ENCODE results near the gene MYOZ3. TPM values are rescaled to one million over a fixed set of nuclear protein-coding genes. Genes with fewer than 3 reads are reported as not detected.

MYOZ3 gene
- total RNA-seq, 1 experiment from 2014 or later, result not detected

DNA sequence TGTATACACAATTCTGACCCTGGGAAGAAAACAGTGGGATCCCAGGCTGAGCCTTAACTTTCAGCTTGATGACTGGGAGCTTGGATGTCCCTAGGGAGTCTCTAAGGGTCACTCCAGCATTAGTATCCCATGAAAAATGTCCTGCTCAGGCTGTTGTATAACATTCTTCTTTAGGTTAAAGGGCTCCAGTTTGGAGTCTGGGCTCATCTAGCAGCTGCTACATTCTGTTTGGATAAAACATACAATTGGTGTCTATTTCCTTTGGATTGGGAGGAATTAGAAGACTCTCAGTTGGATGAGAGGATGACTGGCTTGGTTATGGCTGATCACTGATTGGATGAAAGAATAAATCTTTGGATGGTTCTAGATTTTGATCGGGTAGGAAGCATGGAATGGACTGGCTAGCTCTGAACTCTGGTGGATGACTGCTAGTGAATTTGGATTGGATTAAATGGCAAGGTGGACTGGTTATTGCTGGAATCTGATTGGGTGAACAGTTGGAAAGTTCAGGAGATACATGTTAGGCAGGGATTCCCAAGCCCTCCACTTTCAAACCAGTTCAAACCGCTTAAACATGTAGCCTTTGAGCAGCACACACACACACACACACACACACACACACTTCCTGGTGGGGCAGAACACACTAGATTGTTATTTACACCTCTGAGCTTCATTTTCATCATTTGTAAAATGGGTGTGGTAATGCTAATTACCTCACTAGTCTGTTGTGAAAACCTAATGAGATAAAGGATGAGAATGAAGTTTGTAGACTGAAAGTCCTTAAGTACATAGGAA, 7.1 kb upstream of the MYOZ3 start:
- H3K9me3 ChIP-seq (ENCODE audit: low read length), result no peaks in the 10 kb centered on the region
- DNase-seq (no peak), ATAC-seq (no peak)
- TF ChIP-seq EZH2phosphoT487 (IDR thresholded peaks at IDR 0.05; ENCODE audit: borderline replicate concordance, low read length) (no peak), EZH2 (IDR thresholded peaks at IDR 0.05; ENCODE audit: low read length, unreplicated experiment) (no peak)
- TF ChIP-seq, protein P1, sequence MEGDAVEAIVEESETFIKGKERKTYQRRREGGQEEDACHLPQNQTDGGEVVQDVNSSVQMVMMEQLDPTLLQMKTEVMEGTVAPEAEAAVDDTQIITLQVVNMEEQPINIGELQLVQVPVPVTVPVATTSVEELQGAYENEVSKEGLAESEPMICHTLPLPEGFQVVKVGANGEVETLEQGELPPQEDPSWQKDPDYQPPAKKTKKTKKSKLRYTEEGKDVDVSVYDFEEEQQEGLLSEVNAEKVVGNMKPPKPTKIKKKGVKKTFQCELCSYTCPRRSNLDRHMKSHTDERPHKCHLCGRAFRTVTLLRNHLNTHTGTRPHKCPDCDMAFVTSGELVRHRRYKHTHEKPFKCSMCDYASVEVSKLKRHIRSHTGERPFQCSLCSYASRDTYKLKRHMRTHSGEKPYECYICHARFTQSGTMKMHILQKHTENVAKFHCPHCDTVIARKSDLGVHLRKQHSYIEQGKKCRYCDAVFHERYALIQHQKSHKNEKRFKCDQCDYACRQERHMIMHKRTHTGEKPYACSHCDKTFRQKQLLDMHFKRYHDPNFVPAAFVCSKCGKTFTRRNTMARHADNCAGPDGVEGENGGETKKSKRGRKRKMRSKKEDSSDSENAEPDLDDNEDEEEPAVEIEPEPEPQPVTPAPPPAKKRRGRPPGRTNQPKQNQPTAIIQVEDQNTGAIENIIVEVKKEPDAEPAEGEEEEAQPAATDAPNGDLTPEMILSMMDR (conservative IDR thresholded peaks at IDR 0.05; ENCODE audit: low read depth, low read length), result no peak
- POLR2A ChIA-PET (ENCODE audit: unreplicated experiment), result no interaction called here
- H4K20me1 ChIP-seq (ENCODE audit: low read length), result no peaks in the 10 kb centered on the region
- H3K9me2 ChIP-seq (replicated peaks; ENCODE audit: low read length), result no peaks in the 10 kb centered on the region
- H3K79me2 ChIP-seq (ENCODE audit: low read length), result no peaks in the 10 kb centered on the region
- H3F3A ChIP-seq (ENCODE audit: low read length, unreplicated experiment), result no peaks in the 10 kb centered on the region
- no peak overlapping the region for H3K27ac ChIP-seq (ENCODE audit: low read length)
- H3K4me3 ChIP-seq (ENCODE audit: low read length), result no peak overlapping the region
- no peaks in the 10 kb centered on the region for H3K27me3 ChIP-seq (ENCODE audit: low read length)
- CTCF ChIA-PET, result interaction anchor here (0.7 to 0.9 kb wide), 2 partner anchors 11 to 13 kb away, joined by 5 to 6 read pairs; partner anchors contain the start of gene SYNPO
- no peak overlapping the region for H2AFZ ChIP-seq (ENCODE audit: low read length)
- no peak overlapping the region for H3K4me2 ChIP-seq (ENCODE audit: low read length)
- peaks cover 6% of the 10 kb centered on the region; the same call in 1 of the 2 replicates for H3K4me1 ChIP-seq (ENCODE audit: insufficient read depth, low read length)
- no peak overlapping the region for H3K9ac ChIP-seq (ENCODE audit: low read length)
- intact Hi-C loops (cut with micrococcal nuclease), result loop anchor here (10.0 kb wide), 1 partner anchor 191 kb away; the partner anchor contains the start of gene IRGM
- BruUV-seq (replicated peaks), result no TSS peak
- 0 out of 2 replicates have a peak, but pooled peaks cover 3% of the 10 kb centered on the region for H3K36me3 ChIP-seq (ENCODE audit: low read depth, low read length)

DNA sequence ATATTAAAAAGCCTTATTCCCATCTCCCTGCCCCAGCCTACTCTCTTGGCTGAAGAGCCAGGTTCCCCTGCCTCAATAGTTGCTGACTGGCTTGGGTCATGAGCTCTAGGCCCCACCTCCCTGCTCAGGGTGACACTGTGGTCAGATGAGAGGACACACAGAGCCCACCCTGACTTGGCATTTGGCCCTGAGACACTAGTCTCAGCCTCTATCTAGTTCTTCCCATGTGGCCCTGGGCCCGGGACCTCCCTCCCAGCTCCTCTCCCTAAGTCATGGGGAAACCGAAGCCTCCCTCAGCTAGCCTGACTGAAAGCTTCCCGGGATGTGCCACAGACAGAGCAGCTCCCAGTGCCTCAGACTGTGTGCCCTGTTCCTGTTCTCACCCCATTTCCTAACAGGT, 5.8 kb upstream of the MYOZ3 start:
- ATAC-seq (no peak), DNase-seq (no peak)
- Histone ChIP-seq H3K27me3 (ENCODE audit: low read length) (no peaks in the 10 kb centered on the region), H3K4me2 (ENCODE audit: low read length) (no peak overlapping the region), H3K9me2 (replicated peaks; ENCODE audit: low read length) (no peaks in the 10 kb centered on the region), H3K36me3 (ENCODE audit: low read depth, low read length) (no peaks in the 10 kb centered on the region), H4K20me1 (ENCODE audit: low read length) (no peaks in the 10 kb centered on the region), H3K4me3 (ENCODE audit: low read length) (no peak overlapping the region), H3K9me3 (ENCODE audit: low read length) (no peaks in the 10 kb centered on the region), H3K9ac (ENCODE audit: low read length) (no peak overlapping the region), H3K79me2 (ENCODE audit: low read length) (no peaks in the 10 kb centered on the region), H3F3A (ENCODE audit: low read length, unreplicated experiment) (no peaks in the 10 kb centered on the region), H3K27ac (ENCODE audit: low read length) (no peak overlapping the region), H2AFZ (ENCODE audit: low read length) (no peak overlapping the region), H3K4me1 (ENCODE audit: insufficient read depth, low read length) (peaks cover 6% of the 10 kb centered on the region; the same call in 1 of the 2 replicates)
- TF ChIP-seq EZH2phosphoT487 (IDR thresholded peaks at IDR 0.05; ENCODE audit: borderline replicate concordance, low read length) (no peak), EZH2 (IDR thresholded peaks at IDR 0.05; ENCODE audit: low read length, unreplicated experiment) (no peak)
- TF ChIP-seq, protein P1 (conservative IDR thresholded peaks at IDR 0.05; ENCODE audit: low read depth, low read length), result no peak
- ChIA-PET CTCF (no interaction called here), POLR2A (ENCODE audit: unreplicated experiment) (no interaction called here)
- BruUV-seq (replicated peaks), result no TSS peak
- intact Hi-C loops (cut with micrococcal nuclease), result loop anchor here (10.0 kb wide), 1 partner anchor 190 kb away; the partner anchor contains the start of gene IRGM

Data from PC-3 (cell line).